Measurements from ENCODE around the gene ANKRD12. TPM values are rescaled to one million over a fixed set of nuclear protein-coding genes. Genes with fewer than 3 reads are reported as not detected.

The ANKRD12 gene
- total RNA-seq, 2 experiments from 2014 or later, result 65.9 to 66.5 TPM

DNA sequence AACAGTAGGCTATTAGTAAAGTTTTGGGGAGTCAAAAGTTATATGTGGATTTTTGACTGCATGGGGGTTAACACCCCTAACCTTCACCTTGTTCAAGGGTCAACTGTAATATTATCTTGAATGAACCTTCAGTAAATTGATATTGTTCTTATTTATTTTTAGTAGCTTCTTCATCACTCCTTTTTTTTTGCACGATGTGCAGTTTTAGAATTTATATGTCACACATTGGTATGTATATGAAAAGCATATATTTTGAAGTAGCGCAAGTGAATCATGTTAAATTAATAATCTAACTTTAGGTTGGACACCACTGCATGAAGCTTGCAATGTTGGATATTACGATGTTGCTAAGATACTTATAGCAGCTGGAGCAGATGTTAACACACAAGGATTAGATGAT is 79.9 kb downstream of the ANKRD12 start:
- POLR2A ChIA-PET, result interaction anchor here (1.5 kb wide), 2 partner anchors 9 to 11 kb away, joined by 5 read pairs; no protein-coding TSS in a partner anchor
- CTCF ChIA-PET (ENCODE audit: unreplicated experiment), result no interaction called here
- Histone ChIP-seq H3K27ac (ENCODE audit: low read depth, low read length, poor library complexity, severe bottlenecking) (no peak overlapping the region), H4K20me1 (ENCODE audit: insufficient read depth, low read length) (no peaks in the 10 kb centered on the region), H3K79me2 (ENCODE audit: insufficient read depth, low read depth, low read length) (no peaks in the 10 kb centered on the region), H3K36me3 (ENCODE audit: insufficient read depth, low read length) (peaks cover 92% of the 10 kb centered on the region), H3K9me2 (ENCODE audit: insufficient read depth, low read length) (no peaks in the 10 kb centered on the region), H3K4me1 (ENCODE audit: insufficient read depth, low read length, poor library complexity, severe bottlenecking) (no peaks in the 10 kb centered on the region), H3K4me3 (ENCODE audit: low read depth, low read length, poor library complexity, severe bottlenecking) (no peak overlapping the region), H3K4me2 (ENCODE audit: low read length) (no peak overlapping the region), H2AFZ (ENCODE audit: low read length) (no peak overlapping the region), H3K9me3 (ENCODE audit: low read length) (no peaks in the 10 kb centered on the region)
- no TSS peak for BruUV-seq (replicated peaks)
- intact Hi-C loops (cut with micrococcal nuclease; ENCODE audit: unreplicated experiment), result no loop called here
- no peak for DNase-seq (ENCODE audit: low spot score)
- TF ChIP-seq, protein P1, sequence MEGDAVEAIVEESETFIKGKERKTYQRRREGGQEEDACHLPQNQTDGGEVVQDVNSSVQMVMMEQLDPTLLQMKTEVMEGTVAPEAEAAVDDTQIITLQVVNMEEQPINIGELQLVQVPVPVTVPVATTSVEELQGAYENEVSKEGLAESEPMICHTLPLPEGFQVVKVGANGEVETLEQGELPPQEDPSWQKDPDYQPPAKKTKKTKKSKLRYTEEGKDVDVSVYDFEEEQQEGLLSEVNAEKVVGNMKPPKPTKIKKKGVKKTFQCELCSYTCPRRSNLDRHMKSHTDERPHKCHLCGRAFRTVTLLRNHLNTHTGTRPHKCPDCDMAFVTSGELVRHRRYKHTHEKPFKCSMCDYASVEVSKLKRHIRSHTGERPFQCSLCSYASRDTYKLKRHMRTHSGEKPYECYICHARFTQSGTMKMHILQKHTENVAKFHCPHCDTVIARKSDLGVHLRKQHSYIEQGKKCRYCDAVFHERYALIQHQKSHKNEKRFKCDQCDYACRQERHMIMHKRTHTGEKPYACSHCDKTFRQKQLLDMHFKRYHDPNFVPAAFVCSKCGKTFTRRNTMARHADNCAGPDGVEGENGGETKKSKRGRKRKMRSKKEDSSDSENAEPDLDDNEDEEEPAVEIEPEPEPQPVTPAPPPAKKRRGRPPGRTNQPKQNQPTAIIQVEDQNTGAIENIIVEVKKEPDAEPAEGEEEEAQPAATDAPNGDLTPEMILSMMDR (conservative IDR thresholded peaks at IDR 0.05; ENCODE audit: low read length), result no peak
- no peak for TF ChIP-seq EZH2phosphoT487 (IDR thresholded peaks at IDR 0.05; ENCODE audit: borderline replicate concordance, low read depth, low read length)

DNA sequence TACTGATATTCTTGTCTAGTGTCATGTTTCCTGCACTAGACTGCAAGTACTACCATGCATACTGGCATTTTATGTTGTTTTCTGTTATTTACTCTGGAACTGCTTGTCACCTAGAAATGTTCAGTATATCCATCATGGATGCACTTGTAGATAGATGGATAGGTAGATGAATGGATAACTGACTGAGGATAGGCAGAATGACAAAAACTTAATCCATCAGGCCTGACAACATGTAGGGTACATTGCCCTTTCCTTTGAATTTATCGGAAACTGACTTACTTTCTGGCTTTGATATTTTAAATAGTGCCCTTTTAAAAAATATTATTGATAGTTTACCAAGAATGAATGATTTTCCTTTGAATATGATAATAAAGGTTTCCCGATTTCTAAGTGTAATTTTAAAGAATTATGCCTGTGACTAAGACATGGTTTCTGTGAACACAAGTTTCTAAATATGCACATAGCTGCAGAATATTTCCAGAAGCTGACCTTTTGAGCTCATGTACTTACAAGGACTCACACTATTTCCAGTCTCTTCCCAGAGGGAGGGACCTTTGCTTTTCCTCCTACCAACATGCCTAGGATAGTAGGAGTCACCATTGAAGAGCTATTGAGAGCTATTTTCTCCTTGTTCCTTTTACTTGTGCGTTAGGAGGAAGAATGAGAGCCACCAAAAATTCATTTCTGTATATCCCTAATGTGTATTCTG is 81.3 kb downstream of the ANKRD12 start:
- intact Hi-C loops (cut with micrococcal nuclease; ENCODE audit: unreplicated experiment), result no loop called here
- no peaks in the 10 kb centered on the region for H4K20me1 ChIP-seq (ENCODE audit: insufficient read depth, low read length)
- no peak for DNase-seq (ENCODE audit: low spot score)
- H3K9me3 ChIP-seq (ENCODE audit: low read length), result no peaks in the 10 kb centered on the region
- no peaks in the 10 kb centered on the region for H3K79me2 ChIP-seq (ENCODE audit: insufficient read depth, low read depth, low read length)
- no TSS peak for BruUV-seq (replicated peaks)
- peaks cover 92% of the 10 kb centered on the region for H3K36me3 ChIP-seq (ENCODE audit: insufficient read depth, low read length)
- TF ChIP-seq, protein P1 (conservative IDR thresholded peaks at IDR 0.05; ENCODE audit: low read length), result no peak
- TF ChIP-seq EZH2phosphoT487 (IDR thresholded peaks at IDR 0.05; ENCODE audit: borderline replicate concordance, low read depth, low read length), result no peak
- no peak overlapping the region for H3K4me3 ChIP-seq (ENCODE audit: low read depth, low read length, poor library complexity, severe bottlenecking)
- no peak overlapping the region for H3K4me2 ChIP-seq (ENCODE audit: low read length)
- ChIA-PET POLR2A (interaction anchor here (0.6 to 1.2 kb wide), 6 partner anchors 12 to 271 kb away, joined by 3 to 6 read pairs (median 4); no protein-coding TSS in a partner anchor), CTCF (ENCODE audit: unreplicated experiment) (no interaction called here)
- no peak overlapping the region for H3K27ac ChIP-seq (ENCODE audit: low read depth, low read length, poor library complexity, severe bottlenecking)
- no peaks in the 10 kb centered on the region for H3K9me2 ChIP-seq (ENCODE audit: insufficient read depth, low read length)
- H3K4me1 ChIP-seq (ENCODE audit: insufficient read depth, low read length, poor library complexity, severe bottlenecking), result no peaks in the 10 kb centered on the region
- H2AFZ ChIP-seq (ENCODE audit: low read length), result no peak overlapping the region

DNA sequence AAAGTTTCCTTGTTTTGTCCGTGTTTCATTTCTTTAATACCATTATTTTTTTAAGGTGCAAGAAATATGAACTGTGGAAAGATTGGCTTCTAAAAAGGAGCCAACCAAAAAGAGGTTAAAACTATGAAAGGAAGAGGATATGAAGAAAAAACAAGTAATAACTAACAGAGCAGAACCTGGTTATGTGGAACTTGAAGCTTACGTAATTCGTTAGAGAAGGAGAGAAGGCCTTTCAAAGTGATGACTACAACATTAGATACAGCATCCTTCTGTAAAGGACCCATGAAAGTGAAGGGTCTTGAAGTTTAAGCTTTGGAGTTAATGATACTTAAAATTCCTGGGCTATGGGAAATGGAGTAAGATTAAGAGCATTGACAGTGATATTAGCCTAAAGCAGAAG is 84.5 kb downstream of the ANKRD12 start:
- Histone ChIP-seq H3K9me3 (ENCODE audit: low read length) (no peaks in the 10 kb centered on the region), H3K4me2 (ENCODE audit: low read length) (no peak overlapping the region), H3K27ac (ENCODE audit: low read depth, low read length, poor library complexity, severe bottlenecking) (no peak overlapping the region), H2AFZ (ENCODE audit: low read length) (no peak overlapping the region), H3K4me3 (ENCODE audit: low read depth, low read length, poor library complexity, severe bottlenecking) (no peak overlapping the region), H3K36me3 (ENCODE audit: insufficient read depth, low read length) (peaks cover 92% of the 10 kb centered on the region), H3K4me1 (ENCODE audit: insufficient read depth, low read length, poor library complexity, severe bottlenecking) (no peaks in the 10 kb centered on the region), H3K79me2 (ENCODE audit: insufficient read depth, low read depth, low read length) (no peaks in the 10 kb centered on the region), H3K9me2 (ENCODE audit: insufficient read depth, low read length) (no peaks in the 10 kb centered on the region), H4K20me1 (ENCODE audit: insufficient read depth, low read length) (no peaks in the 10 kb centered on the region)
- no TSS peak for BruUV-seq (replicated peaks)
- TF ChIP-seq, protein P1 (conservative IDR thresholded peaks at IDR 0.05; ENCODE audit: low read length), result no peak
- no peak for TF ChIP-seq EZH2phosphoT487 (IDR thresholded peaks at IDR 0.05; ENCODE audit: borderline replicate concordance, low read depth, low read length)
- ChIA-PET CTCF (ENCODE audit: unreplicated experiment) (no interaction called here), POLR2A (interaction anchor here (0.8 kb wide), 1 partner anchor 15 kb away, joined by 3 read pairs; no protein-coding TSS in a partner anchor)
- DNase-seq (ENCODE audit: low spot score), result no peak
- intact Hi-C loops (cut with micrococcal nuclease; ENCODE audit: unreplicated experiment), result no loop called here
